ENCODE data around the gene XRN2. TPM values are rescaled to one million over a fixed set of nuclear protein-coding genes. Genes with fewer than 3 reads are reported as not detected.

XRN2 gene
- total RNA-seq, 1 donor from 2014 or later = 239 TPM

GRCh38 chr20:21322083-21322710 is 19.1 kb downstream of the XRN2 start:
- no peak overlapping the region for H3K4me3 Mint-ChIP-seq
- peaks cover 16% of the 10 kb centered on the region for H3K4me1 ChIP-seq
- peaks cover 63% of the 10 kb centered on the region for H4K20me1 ChIP-seq (ENCODE audit: low read depth)
- no peak for DNase-seq (ENCODE audit: low spot score)
- H3K9ac ChIP-seq = no peak overlapping the region
- H3K4me2 ChIP-seq = no peak overlapping the region
- H3K9me3 Mint-ChIP-seq = peaks cover 58% of the 10 kb centered on the region
- no peak overlapping the region for H3K27ac Mint-ChIP-seq
- H3K9me3 ChIP-seq (ENCODE audit: low read depth) = no peaks in the 10 kb centered on the region
- no peak overlapping the region for H2AFZ ChIP-seq (replicated peaks)
- no peaks in the 10 kb centered on the region for H3K4me1 Mint-ChIP-seq
- peaks cover 57% of the 10 kb centered on the region for H3K36me3 Mint-ChIP-seq
- H3K36me3 ChIP-seq = peaks cover 5% of the 10 kb centered on the region
- H3K27ac ChIP-seq = no peak overlapping the region
- H3K27me3 ChIP-seq = no peaks in the 10 kb centered on the region
- peaks cover 100% of the 10 kb centered on the region for H3K79me2 ChIP-seq (ENCODE audit: low read depth)
- H3F3A ChIP-seq (ENCODE audit: low read depth) = no peaks in the 10 kb centered on the region
- no peaks in the 10 kb centered on the region for H3K27me3 Mint-ChIP-seq (ENCODE audit: insufficient read depth, low read depth)
- H3K4me3 ChIP-seq = no peak overlapping the region
- no peak for TF ChIP-seq CTCF (IDR thresholded peaks at IDR 0.05)
- TF ChIP-seq EZH2phosphoT487 (IDR thresholded peaks at IDR 0.05) = no peak
- no peak for TF ChIP-seq EZH2 (IDR thresholded peaks at IDR 0.05)

GRCh38 chr20:21322921-21323331 is 19.8 kb downstream of the XRN2 start:
- TF ChIP-seq EZH2phosphoT487 (IDR thresholded peaks at IDR 0.05) (no peak), CTCF (IDR thresholded peaks at IDR 0.05) (no peak), EZH2 (IDR thresholded peaks at IDR 0.05) (no peak)
- Histone ChIP-seq H4K20me1 (ENCODE audit: low read depth) (peaks cover 63% of the 10 kb centered on the region), H3F3A (ENCODE audit: low read depth) (no peaks in the 10 kb centered on the region), H3K9me3 (ENCODE audit: low read depth) (no peaks in the 10 kb centered on the region), H3K79me2 (ENCODE audit: low read depth) (peaks cover 100% of the 10 kb centered on the region), H2AFZ (replicated peaks) (no peak overlapping the region), H3K4me1 (peaks cover 16% of the 10 kb centered on the region), H3K27me3 (no peaks in the 10 kb centered on the region), H3K4me2 (no peak overlapping the region), H3K4me3 (no peak overlapping the region), H3K36me3 (peaks cover 5% of the 10 kb centered on the region), H3K9ac (no peak overlapping the region), H3K27ac (no peak overlapping the region)
- no peak overlapping the region for H3K27ac Mint-ChIP-seq
- no peaks in the 10 kb centered on the region for H3K4me1 Mint-ChIP-seq
- H3K4me3 Mint-ChIP-seq = no peak overlapping the region
- H3K27me3 Mint-ChIP-seq (ENCODE audit: insufficient read depth, low read depth) = no peaks in the 10 kb centered on the region
- peaks cover 51% of the 10 kb centered on the region for H3K36me3 Mint-ChIP-seq
- no peak for DNase-seq (ENCODE audit: low spot score)
- H3K9me3 Mint-ChIP-seq = peaks cover 51% of the 10 kb centered on the region

GRCh38 chr20:21323640-21324039 is 20.5 kb downstream of the XRN2 start:
- no peak overlapping the region for H3K9ac ChIP-seq
- no peaks in the 10 kb centered on the region for H3K4me1 Mint-ChIP-seq
- no peaks in the 10 kb centered on the region for H3K9me3 ChIP-seq (ENCODE audit: low read depth)
- no peaks in the 10 kb centered on the region for H3K27me3 Mint-ChIP-seq (ENCODE audit: insufficient read depth, low read depth)
- no peak overlapping the region for H3K4me3 Mint-ChIP-seq
- H3K4me1 ChIP-seq = peaks cover 16% of the 10 kb centered on the region
- peaks cover 68% of the 10 kb centered on the region for H4K20me1 ChIP-seq (ENCODE audit: low read depth)
- TF ChIP-seq EZH2phosphoT487 (IDR thresholded peaks at IDR 0.05) = no peak
- TF ChIP-seq EZH2 (IDR thresholded peaks at IDR 0.05) = no peak
- no peak for TF ChIP-seq CTCF (IDR thresholded peaks at IDR 0.05)
- peaks cover 100% of the 10 kb centered on the region for H3K79me2 ChIP-seq (ENCODE audit: low read depth)
- peaks cover 50% of the 10 kb centered on the region for H3K36me3 Mint-ChIP-seq
- H3K27me3 ChIP-seq = no peaks in the 10 kb centered on the region
- no peak overlapping the region for H3K4me2 ChIP-seq
- peaks cover 5% of the 10 kb centered on the region for H3K36me3 ChIP-seq
- H3K27ac Mint-ChIP-seq = no peak overlapping the region
- no peak overlapping the region for H2AFZ ChIP-seq (replicated peaks)
- no peak overlapping the region for H3K4me3 ChIP-seq
- no peaks in the 10 kb centered on the region for H3F3A ChIP-seq (ENCODE audit: low read depth)
- no peak for DNase-seq (ENCODE audit: low spot score)
- H3K27ac ChIP-seq = no peak overlapping the region
- H3K9me3 Mint-ChIP-seq = peaks cover 45% of the 10 kb centered on the region
